Suprapubic skin (tissue), 4 donors: ENCODE data around the gene MRPS12. TPM values are rescaled to one million over a fixed set of nuclear protein-coding genes. Genes with fewer than 3 reads are reported as not detected.

Source experiments
- DNase-seq, 2 donors: peaks; one replicate each; pipeline ENCODE4 v3.0.0-alpha.2; 2019; ENCODE audit warnings: low spot score in 2 of 2
- H3K27ac ChIP-seq: fragments of 200-600 bp; sonication (generic); one replicate; pipeline ENCODE4 v1.5.1; 2019
- H3K27me3 ChIP-seq: fragments of 200-600 bp; sonication (generic); one replicate; pipeline ENCODE4 v1.5.1; 2019
- H3K36me3 ChIP-seq: fragments of 200-600 bp; sonication (generic); one replicate; pipeline ENCODE4 v1.5.1; 2019
- H3K4me1 ChIP-seq: fragments of 200-600 bp; sonication (generic); one replicate; pipeline ENCODE4 v1.5.1; 2019
- H3K4me3 ChIP-seq: fragments of 200-600 bp; sonication (generic); one replicate; pipeline ENCODE4 v1.5.1; 2019; ENCODE audit warnings: mild to moderate bottlenecking
- H3K9me3 ChIP-seq: fragments of 200-600 bp; sonication (generic); one replicate; pipeline ENCODE4 v1.5.1; 2019
- CTCF ChIP-seq, 2 donors: fragments of 200-600 bp in 1 of 2; fragments of 450-650 bp in 1 of 2; sonication (generic) in 1 of 2; IDR thresholded peaks; one replicate each; pipeline ENCODE4 v1.5.1; 2016 to 2019; ENCODE audit warnings: antibody characterized with exemption in 2 of 2, mild to moderate bottlenecking in 1 of 2, moderate library complexity in 1 of 2
- EP300 ChIP-seq: sonication (generic); formaldehyde crosslinking; IDR thresholded peaks from one replicate; pipeline ENCODE4 v1.6.1; 2017; ENCODE audit warnings: antibody characterized with exemption
- POLR2A ChIP-seq, 2 donors: fragments of 450-650 bp; IDR thresholded peaks; one replicate each; pipeline ENCODE4 v1.6.1; 2017; ENCODE audit warnings: antibody characterized with exemption in 2 of 2, mild to moderate bottlenecking in 2 of 2, moderate library complexity in 2 of 2
- POLR2AphosphoS5 ChIP-seq, 3 donors: sonication (generic); formaldehyde crosslinking; IDR thresholded peaks; one replicate each; pipeline ENCODE4 v1.6.1; 2017; ENCODE audit warnings: antibody characterized with exemption in 3 of 3
- WGBS: methylation state at CpG from one replicate; pipeline ENCODE4 v1.1.5; 2018; 5-methylcytosine and 5-hydroxymethylcytosine counted together
- total RNA-seq, 4 donors: library from RNA; depleted of rRNA; stranded (reverse); fragments of >200 nt; gene quantifications; one replicate each; pipeline ENCODE4 v1.1.0, GENCODE V29; 2016

Gene MRPS12
- total RNA-seq, 4 donors from 2014 or later: 19.0 to 40.5 (median 35.2) TPM

- Histone ChIP-seq H3K4me3 (no peak overlapping the region), H3K9me3 (no peaks in the 10 kb centered on the region), H3K36me3 (peaks cover 37% of the 10 kb centered on the region), H3K27me3 (no peaks in the 10 kb centered on the region), H3K4me1 (peaks cover 6% of the 10 kb centered on the region), H3K27ac (no peak overlapping the region)
- TF ChIP-seq POLR2A (IDR thresholded peaks at IDR 0.05): no peak
- TF ChIP-seq CTCF (IDR thresholded peaks at IDR 0.05): no peak
- no peak for DNase-seq
- 93% methylated on average over 3 of the region's 4 CpGs for WGBS
These were observed 25.1 kb upstream of the MRPS12 start for GRCh38 chr19:38905620-38906019.

- H3K4me1 ChIP-seq: no peaks in the 10 kb centered on the region
- no peak overlapping the region for H3K27ac ChIP-seq
- no peak overlapping the region for H3K4me3 ChIP-seq
- DNase-seq: no peak
- H3K27me3 ChIP-seq: no peaks in the 10 kb centered on the region
- no peaks in the 10 kb centered on the region for H3K9me3 ChIP-seq
- 95% methylated on average over 21 of the region's 29 CpGs for WGBS
- H3K36me3 ChIP-seq: peaks cover 37% of the 10 kb centered on the region
- TF ChIP-seq POLR2A (IDR thresholded peaks at IDR 0.05): no peak
- TF ChIP-seq EP300: no peak
- TF ChIP-seq POLR2AphosphoS5 (IDR thresholded peaks at IDR 0.05): no peak
- TF ChIP-seq CTCF (IDR thresholded peaks at IDR 0.05): no peak
These were observed 23.5 kb upstream of the MRPS12 start for GRCh38 chr19:38907227-38907626.

- no peaks in the 10 kb centered on the region for H3K27me3 ChIP-seq
- no peaks in the 10 kb centered on the region for H3K4me1 ChIP-seq
- H3K9me3 ChIP-seq: no peaks in the 10 kb centered on the region
- no peak overlapping the region for H3K4me3 ChIP-seq
- peaks cover 37% of the 10 kb centered on the region for H3K36me3 ChIP-seq
- TF ChIP-seq POLR2A (IDR thresholded peaks at IDR 0.05) (no peak), CTCF (IDR thresholded peaks at IDR 0.05) (no peak), EP300 (no peak), POLR2AphosphoS5 (IDR thresholded peaks at IDR 0.05) (no peak)
- 93% methylated on average over 12 of the region's 12 CpGs for WGBS
- no peak overlapping the region for H3K27ac ChIP-seq
- DNase-seq: no peak
These were observed 23.1 kb upstream of the MRPS12 start for GRCh38 chr19:38907670-38908069.

GRCh38 chr19:38908911-38909310 lies 21.8 kb upstream of the MRPS12 start:
- DNase-seq: no peak
- TF ChIP-seq EP300 (no peak), POLR2AphosphoS5 (IDR thresholded peaks at IDR 0.05) (no peak), CTCF (IDR thresholded peaks at IDR 0.05) (no peak), POLR2A (IDR thresholded peaks at IDR 0.05) (no peak)
- H3K27me3 ChIP-seq: no peaks in the 10 kb centered on the region
- peaks cover 37% of the 10 kb centered on the region for H3K36me3 ChIP-seq
- no peak overlapping the region for H3K4me3 ChIP-seq
- H3K9me3 ChIP-seq: no peaks in the 10 kb centered on the region
- 55% methylated on average over 10 of the region's 10 CpGs for WGBS
- no peaks in the 10 kb centered on the region for H3K4me1 ChIP-seq
- no peak overlapping the region for H3K27ac ChIP-seq

- Histone ChIP-seq H3K27ac (no peak overlapping the region), H3K4me3 (no peak overlapping the region), H3K27me3 (no peaks in the 10 kb centered on the region), H3K4me1 (no peaks in the 10 kb centered on the region), H3K36me3 (peaks cover 33% of the 10 kb centered on the region), H3K9me3 (no peaks in the 10 kb centered on the region)
- WGBS: 94% methylated on average over 12 of the region's 12 CpGs
- DNase-seq: no peak
- no peak for TF ChIP-seq POLR2AphosphoS5 (IDR thresholded peaks at IDR 0.05)
- TF ChIP-seq EP300: no peak
- no peak for TF ChIP-seq CTCF (IDR thresholded peaks at IDR 0.05)
- no peak for TF ChIP-seq POLR2A (IDR thresholded peaks at IDR 0.05)
These were observed 20.3 kb upstream of the MRPS12 start for GRCh38 chr19:38910488-38910887.
